ENCODE results near the gene NT5C. TPM values are rescaled to one million over a fixed set of nuclear protein-coding genes. Genes with fewer than 3 reads are reported as not detected.

Gene NT5C
- total and polyA plus RNA-seq, 12 donors = 20.6 to 124 (median 65.2) TPM

Small RNA genes lying within 50 kb of the gene (small RNA-seq; reads per million reads assigned to genes)
- gene RF00019 = 0 reads per million in 2 donors

Other genes with a start within 250 kb of the NT5C start
- gene FADS6, start 238.1 kb downstream of the NT5C start, total RNA-seq = 10 to 100 TPM in 5 of 9 donors, 1 to 10 TPM in 4; 1.7 to 15.3 (median 10.4) TPM
- gene FADS6, start 238.1 kb downstream of the NT5C start, polyA plus RNA-seq = 1 to 10 TPM in 2 of 3 donors, under 1 TPM in 1; 0.92 to 5.1 (median 2.9) TPM
- 1 to 10 TPM in 7 of 9 donors, under 1 TPM in 2; 0.42 to 5.0 (median 1.3) TPM for gene USH1G, start 208.5 kb downstream of the NT5C start, total RNA-seq
- gene USH1G, start 208.5 kb downstream of the NT5C start, polyA plus RNA-seq = under 1 TPM; 0.40 to 0.72 (median 0.40) TPM
- under 1 TPM in 1 of 9 donors, not detected in 8; 0.11 TPM for gene OTOP2, start 207.5 kb downstream of the NT5C start, total RNA-seq
- under 1 TPM in 1 of 3 donors, not detected in 2; 0.03 TPM for gene OTOP2, start 207.5 kb downstream of the NT5C start, polyA plus RNA-seq
- gene OTOP3, start 195.8 kb downstream of the NT5C start, total RNA-seq = not detected
- gene OTOP3, start 195.8 kb downstream of the NT5C start, polyA plus RNA-seq = not detected
- gene HID1, start 159.0 kb downstream of the NT5C start, total RNA-seq = 10 to 100 TPM in 3 of 9 donors, 1 to 10 TPM in 6; 2.8 to 15.1 (median 6.6) TPM
- 10 to 100 TPM in 2 of 3 donors, 1 to 10 TPM in 1; 5.4 to 42.6 (median 19.2) TPM for gene HID1, start 159.0 kb downstream of the NT5C start, polyA plus RNA-seq
- gene CDR2L, start 144.1 kb downstream of the NT5C start, total RNA-seq = 10 to 100 TPM in 6 of 9 donors, 1 to 10 TPM in 3; 1.2 to 17.9 (median 11.5) TPM
- 1 to 10 TPM; 3.7 to 5.6 (median 4.1) TPM for gene CDR2L, start 144.1 kb downstream of the NT5C start, polyA plus RNA-seq
- gene MRPL58, start 119.1 kb downstream of the NT5C start, total RNA-seq = 100 to 1,000 TPM in 1 of 9 donors, 10 to 100 TPM in 8; 38.7 to 120 (median 60.3) TPM
- gene MRPL58, start 119.1 kb downstream of the NT5C start, polyA plus RNA-seq = 10 to 100 TPM; 46.7 to 88.8 (median 57.6) TPM
- 100 to 1,000 TPM; 215 to 452 (median 283) TPM for gene ATP5PD, start 84.8 kb downstream of the NT5C start, total RNA-seq
- 100 to 1,000 TPM; 393 to 826 (median 646) TPM for gene ATP5PD, start 84.8 kb downstream of the NT5C start, polyA plus RNA-seq
- 10 to 100 TPM; 38.2 to 49.2 (median 41.0) TPM for gene KCTD2, start 84.5 kb downstream of the NT5C start, total RNA-seq
- 10 to 100 TPM; 20.6 to 52.4 (median 24.3) TPM for gene KCTD2, start 84.5 kb downstream of the NT5C start, polyA plus RNA-seq
- 1 to 10 TPM in 8 of 9 donors, under 1 TPM in 1; 0.91 to 3.0 (median 1.7) TPM for gene SLC16A5, start 43.8 kb downstream of the NT5C start, total RNA-seq
- 1 to 10 TPM in 2 of 3 donors, under 1 TPM in 1; 0.77 to 3.9 (median 2.1) TPM for gene SLC16A5, start 43.8 kb downstream of the NT5C start, polyA plus RNA-seq
- 10 to 100 TPM in 1 of 9 donors, 1 to 10 TPM in 8; 3.7 to 13.8 (median 8.8) TPM for gene ARMC7, start 21.8 kb downstream of the NT5C start, total RNA-seq
- gene ARMC7, start 21.8 kb downstream of the NT5C start, polyA plus RNA-seq = 1 to 10 TPM; 5.5 to 7.1 (median 5.8) TPM
- 100 to 1,000 TPM in 1 of 9 donors, 10 to 100 TPM in 8; 34.2 to 232 (median 50.9) TPM for gene JPT1, start 22.8 kb upstream of the NT5C start, total RNA-seq
- gene JPT1, start 22.8 kb upstream of the NT5C start, polyA plus RNA-seq = 100 to 1,000 TPM in 2 of 3 donors, 10 to 100 TPM in 1; 98.6 to 161 (median 102) TPM
- gene SUMO2, start 51.2 kb upstream of the NT5C start, total RNA-seq = 100 to 1,000 TPM in 6 of 9 donors, 10 to 100 TPM in 3; 65.2 to 371 (median 265) TPM
- gene SUMO2, start 51.2 kb upstream of the NT5C start, polyA plus RNA-seq = 100 to 1,000 TPM in 1 of 3 donors, 10 to 100 TPM in 2; 54.9 to 331 (median 65.6) TPM
- gene NUP85, start 73.9 kb upstream of the NT5C start, total RNA-seq = 10 to 100 TPM; 18.7 to 53.8 (median 30.1) TPM
- gene NUP85, start 73.9 kb upstream of the NT5C start, polyA plus RNA-seq = 10 to 100 TPM; 24.1 to 51.5 (median 40.0) TPM
- gene GGA3, start 129.9 kb upstream of the NT5C start, total RNA-seq = 10 to 100 TPM in 8 of 9 donors, 1 to 10 TPM in 1; 8.0 to 36.9 (median 23.0) TPM
- gene GGA3, start 129.9 kb upstream of the NT5C start, polyA plus RNA-seq = 10 to 100 TPM; 23.2 to 51.5 (median 24.1) TPM
- 100 to 1,000 TPM in 1 of 9 donors, 10 to 100 TPM in 8; 47.7 to 127 (median 73.0) TPM for gene MRPS7, start 130.1 kb upstream of the NT5C start, total RNA-seq
- 100 to 1,000 TPM in 1 of 3 donors, 10 to 100 TPM in 2; 52.5 to 112 (median 87.7) TPM for gene MRPS7, start 130.1 kb upstream of the NT5C start, polyA plus RNA-seq
- 10 to 100 TPM in 8 of 9 donors, 1 to 10 TPM in 1; 9.2 to 53.0 (median 29.0) TPM for gene MIF4GD, start 139.5 kb upstream of the NT5C start, total RNA-seq
- 10 to 100 TPM; 10.7 to 15.1 (median 14.8) TPM for gene MIF4GD, start 139.5 kb upstream of the NT5C start, polyA plus RNA-seq
- gene SLC25A19, start 157.7 kb upstream of the NT5C start, total RNA-seq = 10 to 100 TPM; 15.8 to 63.9 (median 24.9) TPM
- 10 to 100 TPM; 23.6 to 38.4 (median 32.7) TPM for gene SLC25A19, start 157.7 kb upstream of the NT5C start, polyA plus RNA-seq

Data from adrenal gland (tissue), 12 donors.